GM10248 (cell line): ENCODE results near the gene LTBP1.

Source experiments
- CTCF ChIA-PET: fragments of 300-600 bp; sonication (Branson Sonifier 250); formaldehyde crosslinking; extraction: SDS; loops from one replicate; lab custom pipeline; 2021; ENCODE audit warnings: antibody characterized with exemption; lab: Yijun Ruan, JAX
- POLR2A ChIA-PET: fragments of 350-650 bp; sonication (Branson Sonifier 250); formaldehyde crosslinking; extraction: SDS; loops from one replicate; lab custom pipeline; 2020; ENCODE audit warnings: antibody characterized with exemption; lab: Yijun Ruan, JAX
- DNase-seq: peaks from one replicate; pipeline ENCODE4 v3.0.0; 2012; ENCODE audit errors: extremely low spot score
- TF ChIP-seq, protein P1 (sequence below): IDR thresholded peaks from 2 replicates; pipeline ENCODE4 v1.5.1; 2012; ENCODE audit warnings: mild to moderate bottlenecking, low read depth; ENCODE audit errors: extremely low read depth, missing control alignments, control extremely low read depth

Gene LTBP1, protein sequence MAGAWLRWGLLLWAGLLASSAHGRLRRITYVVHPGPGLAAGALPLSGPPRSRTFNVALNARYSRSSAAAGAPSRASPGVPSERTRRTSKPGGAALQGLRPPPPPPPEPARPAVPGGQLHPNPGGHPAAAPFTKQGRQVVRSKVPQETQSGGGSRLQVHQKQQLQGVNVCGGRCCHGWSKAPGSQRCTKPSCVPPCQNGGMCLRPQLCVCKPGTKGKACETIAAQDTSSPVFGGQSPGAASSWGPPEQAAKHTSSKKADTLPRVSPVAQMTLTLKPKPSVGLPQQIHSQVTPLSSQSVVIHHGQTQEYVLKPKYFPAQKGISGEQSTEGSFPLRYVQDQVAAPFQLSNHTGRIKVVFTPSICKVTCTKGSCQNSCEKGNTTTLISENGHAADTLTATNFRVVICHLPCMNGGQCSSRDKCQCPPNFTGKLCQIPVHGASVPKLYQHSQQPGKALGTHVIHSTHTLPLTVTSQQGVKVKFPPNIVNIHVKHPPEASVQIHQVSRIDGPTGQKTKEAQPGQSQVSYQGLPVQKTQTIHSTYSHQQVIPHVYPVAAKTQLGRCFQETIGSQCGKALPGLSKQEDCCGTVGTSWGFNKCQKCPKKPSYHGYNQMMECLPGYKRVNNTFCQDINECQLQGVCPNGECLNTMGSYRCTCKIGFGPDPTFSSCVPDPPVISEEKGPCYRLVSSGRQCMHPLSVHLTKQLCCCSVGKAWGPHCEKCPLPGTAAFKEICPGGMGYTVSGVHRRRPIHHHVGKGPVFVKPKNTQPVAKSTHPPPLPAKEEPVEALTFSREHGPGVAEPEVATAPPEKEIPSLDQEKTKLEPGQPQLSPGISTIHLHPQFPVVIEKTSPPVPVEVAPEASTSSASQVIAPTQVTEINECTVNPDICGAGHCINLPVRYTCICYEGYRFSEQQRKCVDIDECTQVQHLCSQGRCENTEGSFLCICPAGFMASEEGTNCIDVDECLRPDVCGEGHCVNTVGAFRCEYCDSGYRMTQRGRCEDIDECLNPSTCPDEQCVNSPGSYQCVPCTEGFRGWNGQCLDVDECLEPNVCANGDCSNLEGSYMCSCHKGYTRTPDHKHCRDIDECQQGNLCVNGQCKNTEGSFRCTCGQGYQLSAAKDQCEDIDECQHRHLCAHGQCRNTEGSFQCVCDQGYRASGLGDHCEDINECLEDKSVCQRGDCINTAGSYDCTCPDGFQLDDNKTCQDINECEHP (N-terminal part only)

GRCh38 chr2:32946314-32947075 is at the start of gene LTBP1:
Gene LTBP1, plus strand, starts transcription at chr2:32946953. Its CDS starts 372 bp downstream, at chr2:32947325.
- TF ChIP-seq, protein P1, sequence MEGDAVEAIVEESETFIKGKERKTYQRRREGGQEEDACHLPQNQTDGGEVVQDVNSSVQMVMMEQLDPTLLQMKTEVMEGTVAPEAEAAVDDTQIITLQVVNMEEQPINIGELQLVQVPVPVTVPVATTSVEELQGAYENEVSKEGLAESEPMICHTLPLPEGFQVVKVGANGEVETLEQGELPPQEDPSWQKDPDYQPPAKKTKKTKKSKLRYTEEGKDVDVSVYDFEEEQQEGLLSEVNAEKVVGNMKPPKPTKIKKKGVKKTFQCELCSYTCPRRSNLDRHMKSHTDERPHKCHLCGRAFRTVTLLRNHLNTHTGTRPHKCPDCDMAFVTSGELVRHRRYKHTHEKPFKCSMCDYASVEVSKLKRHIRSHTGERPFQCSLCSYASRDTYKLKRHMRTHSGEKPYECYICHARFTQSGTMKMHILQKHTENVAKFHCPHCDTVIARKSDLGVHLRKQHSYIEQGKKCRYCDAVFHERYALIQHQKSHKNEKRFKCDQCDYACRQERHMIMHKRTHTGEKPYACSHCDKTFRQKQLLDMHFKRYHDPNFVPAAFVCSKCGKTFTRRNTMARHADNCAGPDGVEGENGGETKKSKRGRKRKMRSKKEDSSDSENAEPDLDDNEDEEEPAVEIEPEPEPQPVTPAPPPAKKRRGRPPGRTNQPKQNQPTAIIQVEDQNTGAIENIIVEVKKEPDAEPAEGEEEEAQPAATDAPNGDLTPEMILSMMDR: peak; percentile 92
- CTCF ChIA-PET: no interaction called here
- DNase-seq: peak; percentile 79
- POLR2A ChIA-PET: no interaction called here

GRCh38 chr2:32900246-32900973 is 46.3 kb upstream of the LTBP1 start:
- CTCF ChIA-PET: no interaction called here
- DNase-seq: no peak
- POLR2A ChIA-PET: no interaction called here
- TF ChIP-seq, protein P1: no peak

DNA sequence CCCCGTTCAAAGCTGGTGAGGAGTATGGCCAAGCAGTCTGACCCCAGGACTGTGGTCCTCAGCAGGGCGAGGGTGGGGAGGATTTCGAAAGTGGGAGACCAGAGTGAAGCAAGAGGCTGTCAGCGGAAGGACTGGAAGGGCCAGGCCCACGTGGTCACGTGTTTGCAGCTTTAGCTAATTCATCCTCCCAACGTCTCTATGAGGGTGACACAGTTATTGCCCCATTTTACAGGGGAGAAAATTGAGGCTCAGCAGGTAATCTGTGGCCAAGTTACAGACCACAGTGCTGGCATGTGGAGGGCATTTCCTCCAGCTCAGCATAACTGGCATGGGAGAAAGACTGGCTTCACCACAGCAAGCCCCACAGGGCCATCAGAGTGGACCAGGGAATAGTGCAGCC is 45.4 kb upstream of the LTBP1 start:
- no peak for DNase-seq
- TF ChIP-seq, protein P1: no peak
- ChIA-PET POLR2A (interaction anchor here (0.6 kb wide), 1 partner anchor 12 kb away, joined by 3 read pairs; no protein-coding TSS in a partner anchor), CTCF (no interaction called here)

GRCh38 chr2:32902174-32902573 is 44.6 kb upstream of the LTBP1 start:
- DNase-seq: no peak
- CTCF ChIA-PET: no interaction called here
- TF ChIP-seq, protein P1: no peak
- POLR2A ChIA-PET: no interaction called here

- CTCF ChIA-PET: no interaction called here
- TF ChIP-seq, protein P1: no peak
- DNase-seq: no peak
Measured at GRCh38 chr2:32902986-32903385, 43.8 kb upstream of the LTBP1 start.

More at GRCh38 chr2:32902986-32903385, 43.8 kb upstream of the LTBP1 start:
- POLR2A ChIA-PET: no interaction called here
